CD14-positive monocyte (primary cell): ENCODE data around the gene MUC5B. TPM values are rescaled to one million over a fixed set of nuclear protein-coding genes. Genes with fewer than 3 reads are reported as not detected.
A peak's percentile ranks its signal among the peaks of the same experiment; 100 is the strongest.

ENCODE experiments used
- DNase-seq, 3 donors: peaks; one replicate each; pipeline ENCODE4 v3.0.0-alpha.2; 2011 to 2022
- H2AFZ ChIP-seq: 2 replicates; pipeline ENCODE4 v1.6.0; 2012; ENCODE audit warnings: mild to moderate bottlenecking, low read depth, low read length, inconsistent platforms; ENCODE audit not compliant: insufficient read depth, poor library complexity, severe bottlenecking
- H3K27ac ChIP-seq, 2 donors: 1 replicate in 1 of 2; 2 replicates in 1 of 2; pipeline ENCODE4 v1.5.1; 2012 to 2013; ENCODE audit warnings: low read length in 2 of 2, control low read depth in 1 of 2, inconsistent platforms in 1 of 2, low read depth in 1 of 2, mild to moderate bottlenecking in 1 of 2
- H3K27me3 ChIP-seq, 2 donors: one replicate each; pipeline versions ENCODE4 v1.6.0 to v1.6.1; 2011 to 2013; ENCODE audit warnings: low read length in 2 of 2; ENCODE audit not compliant: control insufficient read depth in 2 of 2, insufficient read depth in 2 of 2
- H3K36me3 ChIP-seq, 2 donors: replicated peaks in 1 of 2; 1 replicate in 1 of 2; 2 replicates in 1 of 2; pipeline versions ENCODE4 v1.5.1 to v1.6.1; 2012 to 2013; ENCODE audit warnings: low read length in 2 of 2, control low read depth in 1 of 2, inconsistent platforms in 1 of 2, mild to moderate bottlenecking in 1 of 2; ENCODE audit not compliant: insufficient read depth in 2 of 2, control insufficient read depth in 1 of 2
- H3K4me1 ChIP-seq, 2 donors: 1 replicate in 1 of 2; 2 replicates in 1 of 2; pipeline versions ENCODE4 v1.5.1 to v1.6.1; 2012 to 2013; ENCODE audit warnings: low read length in 2 of 2, control low read depth in 1 of 2, inconsistent platforms in 1 of 2, mild to moderate bottlenecking in 1 of 2, moderate library complexity in 1 of 2; ENCODE audit not compliant: insufficient read depth in 2 of 2, control insufficient read depth in 1 of 2
- H3K4me2 ChIP-seq: replicated peaks from 2 replicates; pipeline ENCODE3; 2012; ENCODE audit warnings: low read length, moderate library complexity, mild to moderate bottlenecking; ENCODE audit not compliant: poor library complexity, severe bottlenecking; ENCODE audit errors: extremely low read depth
- H3K4me3 ChIP-seq, 3 experiments: fragments of 200-600 bp in 1 of 3; sonication (generic) in 1 of 3; replicated peaks in 1 of 3; 1 replicate in 2 of 3; 2 replicates in 1 of 3; pipeline ENCODE4 v1.5.1; 2011 to 2013; ENCODE audit warnings: low read length in 3 of 3, mild to moderate bottlenecking in 3 of 3, control low read depth in 2 of 3, low read depth in 2 of 3, inconsistent platforms in 1 of 3, moderate library complexity in 1 of 3
- H3K79me2 ChIP-seq: 2 replicates; pipeline ENCODE4 v1.6.0; 2012; ENCODE audit warnings: mild to moderate bottlenecking, control low read depth, inconsistent platforms, low read length, moderate library complexity; ENCODE audit not compliant: insufficient read depth
- H3K9ac ChIP-seq: 2 replicates; pipeline ENCODE4 v1.6.0; 2017; ENCODE audit warnings: low read length, mild to moderate bottlenecking; ENCODE audit not compliant: insufficient read depth, poor library complexity, severe bottlenecking
- H3K9me3 ChIP-seq, 2 donors: replicated peaks in 1 of 2; 1 replicate in 1 of 2; 2 replicates in 1 of 2; pipeline versions ENCODE4 v1.5.1 to v1.6.1; 2012 to 2013; ENCODE audit warnings: low read length in 2 of 2, control low read depth in 1 of 2; ENCODE audit not compliant: control insufficient read depth in 1 of 2, insufficient read depth in 1 of 2
- H4K20me1 ChIP-seq: 2 replicates; pipeline ENCODE4 v1.6.0; 2012; ENCODE audit warnings: mild to moderate bottlenecking, low read length, control low read depth, moderate library complexity; ENCODE audit not compliant: insufficient read depth
- H3K27ac Mint-ChIP-seq, 7 donors: one replicate each; pipeline ENCODE4 v1.8.0; 2020; ENCODE audit warnings: mild to moderate bottlenecking in 7 of 7, mixed read lengths in 7 of 7, moderate library complexity in 6 of 7, inconsistent platforms in 2 of 7
- H3K27me3 Mint-ChIP-seq, 3 donors: one replicate each; pipeline ENCODE4 v1.8.0; 2021 to 2022; ENCODE audit warnings: low read depth in 3 of 3, mild to moderate bottlenecking in 3 of 3, mixed read lengths in 3 of 3, moderate library complexity in 3 of 3, inconsistent platforms in 1 of 3
- H3K36me3 Mint-ChIP-seq, 2 donors: one replicate each; pipeline ENCODE4 v1.8.0; 2020; ENCODE audit warnings: mixed read lengths in 2 of 2, inconsistent platforms in 1 of 2, mild to moderate bottlenecking in 1 of 2
- H3K4me1 Mint-ChIP-seq: one replicate; pipeline ENCODE4 v1.8.0; 2020; ENCODE audit warnings: mild to moderate bottlenecking, mixed read lengths
- H3K4me3 Mint-ChIP-seq, 2 donors: one replicate each; pipeline ENCODE4 v1.8.0; 2020; ENCODE audit warnings: mild to moderate bottlenecking in 2 of 2, mixed read lengths in 2 of 2, moderate library complexity in 1 of 2
- H3K9me3 Mint-ChIP-seq, 7 donors: one replicate each; pipeline ENCODE4 v1.8.0; 2020 to 2022; ENCODE audit warnings: mixed read lengths in 7 of 7, mild to moderate bottlenecking in 6 of 7, moderate library complexity in 6 of 7, inconsistent platforms in 2 of 7
- WGBS: methylation state at CpG from one replicate; pipeline ENCODE4 v1.1.5; 2013; ENCODE audit warnings: missing lambda C conversion rate; ENCODE audit not compliant: insufficient coverage; 5-methylcytosine and 5-hydroxymethylcytosine counted together
- intact Hi-C, 2 donors: fragments of 100-400 bp; cut with micrococcal nuclease; formaldehyde crosslinking; loops; one replicate each; pipeline versions ENCODE4 v1.15.0 to v1.15.1; 2023
- polyA plus RNA-seq, 3 donors: library from polyadenylated mRNA; depleted of rRNA in 1 of 3; unstranded in 2 of 3; stranded (reverse) in 1 of 3; fragments of 300-500 nt in 2 of 3; fragments of >200 nt in 1 of 3; fragmentation: Illumina TruSeq in 2 of 3; gene quantifications; 1 replicate in 2 of 3; 2 replicates in 1 of 3; pipeline ENCODE4 v1.2.3, GENCODE V29; 2012 to 2021
- TF ChIP-seq, protein P1 (sequence below): fragments of 200-600 bp; IDR thresholded peaks from one replicate; pipeline ENCODE4 v1.8.0; 2022; ENCODE audit warnings: antibody characterized with exemption, mild to moderate bottlenecking

The MUC5B gene
- polyA plus RNA-seq, 3 donors: not detected

DNA sequence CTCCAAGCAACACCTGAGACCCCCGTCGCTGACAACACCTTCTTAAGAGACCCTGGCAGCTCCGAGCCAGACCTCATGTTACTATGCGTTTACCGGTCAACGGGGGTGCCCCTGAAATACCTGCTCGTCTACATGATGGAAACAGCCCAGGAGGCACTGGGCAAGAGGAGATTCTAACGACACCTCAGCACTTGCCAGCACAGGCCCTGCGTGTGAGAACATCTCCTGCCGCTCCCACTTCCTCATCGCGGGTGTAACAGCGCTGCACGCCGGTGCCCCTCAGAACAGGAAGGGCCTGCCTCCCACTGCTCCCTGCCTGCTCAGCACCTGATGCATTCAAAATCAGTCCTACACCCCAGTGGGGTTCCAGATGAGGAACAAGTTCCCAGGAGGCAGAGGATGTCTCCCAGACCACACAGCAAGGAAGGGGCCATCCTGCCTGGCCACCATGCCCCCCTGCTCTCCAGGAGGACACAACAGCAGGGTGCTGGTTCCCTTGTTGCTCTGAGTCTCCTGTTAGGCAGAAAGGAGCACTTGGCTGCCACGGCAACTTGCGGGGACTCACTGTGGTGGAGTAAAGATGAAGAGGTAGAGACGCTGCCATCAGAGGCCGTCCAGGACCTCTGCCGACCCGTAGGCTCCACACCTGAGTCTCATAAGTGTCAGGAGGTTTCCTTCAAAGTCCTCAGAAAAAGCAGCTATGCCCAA lies 84.5 kb downstream of the MUC5B start:
- peak overlapping the region; percentile 54 for H3K9ac ChIP-seq
- WGBS: 64% methylated on average over 14 of the region's 21 CpGs
- no peak overlapping the region for H2AFZ ChIP-seq
- peak overlapping the region; percentile 95 for H3K4me2 ChIP-seq
- peak overlapping the region; percentile 57 to 92 for H3K27ac ChIP-seq
- H3K27ac Mint-ChIP-seq: peak overlapping the region in 6 of 7 donors; percentile 74 to 91 (median 82)
- DNase-seq: peak; percentile 81 to 87 (median 84)
- H3K4me3 ChIP-seq: peak overlapping the region in 2 of 3 experiments; percentile 4 to 81
- H3K36me3 Mint-ChIP-seq: peaks cover 30 to 57% of the 10 kb centered on the region in 2 donors
- peaks cover 71% of the 10 kb centered on the region for H3K79me2 ChIP-seq
- peaks cover 4 to 15% (median 9%) of the 10 kb centered on the region in 7 donors for H3K9me3 Mint-ChIP-seq
- H3K4me3 Mint-ChIP-seq: peak overlapping the region; percentile 49 to 83
- H3K4me1 ChIP-seq: peaks cover 60 to 74% of the 10 kb centered on the region in 2 donors
- peaks cover 0 to 4% (median 0%) of the 10 kb centered on the region in 3 donors for H3K27me3 Mint-ChIP-seq
- H3K27me3 ChIP-seq: no peaks in the 10 kb centered on the region
- intact Hi-C loops: loop anchor here in 1 of 2 donors (5.0 kb wide), 1 partner anchor 75 kb away; no protein-coding TSS in a partner anchor
- H4K20me1 ChIP-seq: peaks cover 68% of the 10 kb centered on the region
- peaks cover 71% of the 10 kb centered on the region for H3K4me1 Mint-ChIP-seq
- peaks cover 13 to 35% of the 10 kb centered on the region in 2 donors for H3K36me3 ChIP-seq
- TF ChIP-seq, protein P1, sequence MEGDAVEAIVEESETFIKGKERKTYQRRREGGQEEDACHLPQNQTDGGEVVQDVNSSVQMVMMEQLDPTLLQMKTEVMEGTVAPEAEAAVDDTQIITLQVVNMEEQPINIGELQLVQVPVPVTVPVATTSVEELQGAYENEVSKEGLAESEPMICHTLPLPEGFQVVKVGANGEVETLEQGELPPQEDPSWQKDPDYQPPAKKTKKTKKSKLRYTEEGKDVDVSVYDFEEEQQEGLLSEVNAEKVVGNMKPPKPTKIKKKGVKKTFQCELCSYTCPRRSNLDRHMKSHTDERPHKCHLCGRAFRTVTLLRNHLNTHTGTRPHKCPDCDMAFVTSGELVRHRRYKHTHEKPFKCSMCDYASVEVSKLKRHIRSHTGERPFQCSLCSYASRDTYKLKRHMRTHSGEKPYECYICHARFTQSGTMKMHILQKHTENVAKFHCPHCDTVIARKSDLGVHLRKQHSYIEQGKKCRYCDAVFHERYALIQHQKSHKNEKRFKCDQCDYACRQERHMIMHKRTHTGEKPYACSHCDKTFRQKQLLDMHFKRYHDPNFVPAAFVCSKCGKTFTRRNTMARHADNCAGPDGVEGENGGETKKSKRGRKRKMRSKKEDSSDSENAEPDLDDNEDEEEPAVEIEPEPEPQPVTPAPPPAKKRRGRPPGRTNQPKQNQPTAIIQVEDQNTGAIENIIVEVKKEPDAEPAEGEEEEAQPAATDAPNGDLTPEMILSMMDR: no peak
- peaks cover 4 to 8% of the 10 kb centered on the region in 2 donors for H3K9me3 ChIP-seq

DNA sequence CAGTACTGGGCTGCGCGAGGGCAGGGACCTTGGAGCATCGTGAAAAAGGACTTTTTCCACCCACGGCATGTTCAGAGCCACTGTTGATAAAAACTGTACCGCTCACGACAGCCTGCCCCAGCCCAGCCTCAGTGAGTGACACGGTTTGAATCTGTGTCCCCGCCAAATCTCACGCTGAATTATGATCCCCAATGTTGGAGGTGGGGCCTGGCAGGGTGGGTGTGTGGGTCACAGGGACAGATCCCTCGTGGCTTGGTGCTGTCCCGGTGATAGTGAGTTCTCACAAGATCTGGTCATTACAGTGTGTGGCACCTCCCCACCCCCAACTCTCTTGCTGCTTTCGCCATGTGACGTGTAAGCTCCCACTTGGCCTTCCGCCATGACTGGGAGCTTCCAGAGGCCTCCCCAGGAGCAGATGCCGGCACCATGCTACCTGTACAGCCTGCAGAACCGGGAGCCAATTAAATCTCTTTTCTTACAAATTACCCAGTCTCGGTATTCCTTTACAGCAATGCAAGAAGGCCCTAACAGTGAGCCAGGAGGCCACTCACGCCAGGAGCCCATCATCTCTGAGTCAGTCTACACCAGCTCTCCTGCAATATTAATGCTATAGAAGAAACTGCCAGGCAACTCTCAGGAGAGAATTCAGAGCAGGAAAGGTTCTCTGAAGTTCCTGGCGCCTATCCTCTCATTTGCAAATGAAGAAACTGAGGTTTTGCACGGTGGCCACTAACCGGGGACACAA lies 85.3 kb downstream of the MUC5B start:
- Histone ChIP-seq H3K27me3 (no peaks in the 10 kb centered on the region), H4K20me1 (peaks cover 60% of the 10 kb centered on the region), H3K9me3 (peaks cover 4 to 8% of the 10 kb centered on the region in 2 donors), H3K79me2 (peaks cover 62% of the 10 kb centered on the region), H3K4me1 (peaks cover 59 to 68% of the 10 kb centered on the region in 2 donors), H2AFZ (no peak overlapping the region), H3K4me2 (peak overlapping the region; percentile 95), H3K4me3 (peak overlapping the region; percentile 76 to 87 (median 81)), H3K9ac (peak overlapping the region; percentile 87), H3K36me3 (peaks cover 13 to 28% of the 10 kb centered on the region in 2 donors), H3K27ac (peak overlapping the region; percentile 57 to 92)
- H3K9me3 Mint-ChIP-seq: peaks cover 4 to 15% (median 11%) of the 10 kb centered on the region in 7 donors
- H3K4me1 Mint-ChIP-seq: peaks cover 63% of the 10 kb centered on the region
- peaks cover 0 to 4% (median 0%) of the 10 kb centered on the region in 3 donors for H3K27me3 Mint-ChIP-seq
- intact Hi-C loops: loop anchor here (2.0 to 5.0 kb wide), 2 partner anchors 74 to 75 kb away; no protein-coding TSS in a partner anchor
- peak overlapping the region; percentile 31 to 91 (median 82) for H3K27ac Mint-ChIP-seq
- no peak for DNase-seq
- TF ChIP-seq, protein P1: no peak
- 81% methylated on average over 14 of the region's 21 CpGs for WGBS
- H3K4me3 Mint-ChIP-seq: peak overlapping the region; percentile 74 to 83
- peaks cover 25 to 49% of the 10 kb centered on the region in 2 donors for H3K36me3 Mint-ChIP-seq
